ENCODE measurements around the gene PACS2.
"Not testable (repeated sequence)": the region's sequence is repeated elsewhere in the genome, so short reads cannot be mapped to it uniquely, and the experiment has no call there.

The PACS2 gene

GRCh38 chr14:105314287-105315200 is at the start of gene PACS2:
PACS2 (plus strand) TSS chr14:105314748; CDS start chr14:105314919, 171 bp downstream.
- peak; percentile 79 for DNase-seq

DNA sequence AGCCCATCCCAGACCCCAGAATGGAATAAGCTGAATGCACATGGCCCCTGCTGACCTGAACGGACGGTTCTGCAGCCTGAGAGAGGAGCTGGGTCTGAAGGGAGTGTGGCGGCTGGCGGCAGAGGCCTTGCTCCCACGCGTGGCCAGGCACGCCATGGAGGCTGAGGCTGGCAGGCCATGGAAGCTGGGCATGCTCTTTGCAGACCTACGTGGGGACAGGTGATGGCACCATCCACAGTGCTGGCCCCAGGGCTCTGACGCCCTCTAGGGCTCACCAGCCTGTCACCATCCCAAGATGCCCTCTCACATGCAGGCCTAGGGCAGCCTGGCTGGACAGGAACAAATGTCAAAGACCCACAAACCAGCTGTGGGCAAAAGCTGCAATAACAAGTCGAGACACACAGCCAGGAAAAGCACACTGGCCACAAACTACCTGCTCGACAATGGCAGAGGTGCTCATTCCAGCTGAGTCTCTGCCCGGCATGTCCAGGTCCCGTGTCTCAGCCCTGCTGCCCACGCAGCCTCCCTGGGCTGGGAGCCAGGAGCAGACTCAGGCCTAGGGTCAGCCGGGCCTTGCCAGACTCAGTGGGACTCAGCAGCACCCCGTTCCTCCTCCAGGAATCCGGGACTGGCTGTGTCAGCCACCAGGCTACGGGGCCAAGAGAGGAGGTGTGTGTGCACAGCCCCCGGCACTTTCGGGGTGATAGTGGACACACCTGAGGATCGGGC is 46.6 kb upstream of the PACS2 start:
- no peak for DNase-seq

DNA sequence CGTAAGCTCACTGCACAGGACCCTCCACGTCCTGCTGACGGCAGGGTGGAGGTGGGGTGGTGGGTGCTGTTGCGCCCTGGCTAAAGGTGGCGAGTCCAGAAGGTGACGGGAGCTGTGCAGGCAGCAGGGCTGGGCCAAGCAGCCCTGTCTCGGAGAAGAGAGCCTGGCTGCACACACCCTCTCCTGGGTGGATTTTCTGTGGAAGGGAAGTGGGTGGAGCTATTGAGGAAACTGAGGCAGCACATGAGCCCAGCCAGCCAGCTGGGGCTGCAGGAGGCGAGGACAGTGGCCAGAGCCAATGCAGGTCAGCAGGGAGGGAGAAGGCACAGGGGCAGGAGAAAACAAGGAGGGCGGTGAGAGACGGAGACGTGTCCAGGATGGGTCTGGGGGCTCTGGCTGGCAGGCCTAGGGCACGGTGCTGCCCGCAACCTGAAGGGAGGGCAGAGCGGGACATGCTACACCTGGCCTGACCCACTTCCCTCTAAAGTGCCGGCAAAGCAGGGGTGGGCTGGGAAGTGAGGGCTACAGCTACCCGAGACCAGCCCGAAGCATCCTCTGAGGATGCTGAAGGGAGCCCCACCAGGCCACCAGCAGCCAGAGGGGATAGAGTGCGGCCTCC is 45.7 kb upstream of the PACS2 start:
- no peak for DNase-seq

DNA sequence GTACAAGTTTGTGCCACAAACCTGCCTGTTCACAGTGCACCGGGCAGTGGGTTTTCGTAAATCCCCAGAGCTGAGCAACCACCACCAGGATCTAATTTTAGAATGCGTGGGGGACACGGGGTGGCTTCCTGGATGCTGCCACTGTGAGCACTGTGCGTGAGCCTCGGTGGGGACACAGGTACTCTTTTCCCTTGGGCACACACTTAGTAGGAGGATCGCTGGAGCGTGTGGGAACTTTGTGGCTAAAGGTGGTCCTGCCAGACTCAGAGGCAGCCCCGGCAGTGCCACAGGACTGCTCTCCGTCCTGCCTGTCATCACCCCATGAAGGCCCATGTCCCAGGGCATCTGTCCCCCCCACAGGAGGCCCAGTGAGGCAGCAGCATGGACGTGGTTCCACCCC is 45.1 kb upstream of the PACS2 start:
- DNase-seq: no peak

GRCh38 chr14:105271224-105271890 is 43.2 kb upstream of the PACS2 start:
- no peak for DNase-seq

GRCh38 chr14:105272623-105273022 is 41.9 kb upstream of the PACS2 start:
- no peak for DNase-seq

GRCh38 chr14:105273062-105273461 is 41.5 kb upstream of the PACS2 start:
- no peak for DNase-seq

GRCh38 chr14:105274637-105275036 is 39.9 kb upstream of the PACS2 start:
- DNase-seq: no peak

- DNase-seq: no peak
Measured at GRCh38 chr14:105275267-105275946, 39.1 kb upstream of the PACS2 start.

- DNase-seq: not testable (repeated sequence)
Measured at GRCh38 chr14:105277448-105277847, 37.1 kb upstream of the PACS2 start.

DNA sequence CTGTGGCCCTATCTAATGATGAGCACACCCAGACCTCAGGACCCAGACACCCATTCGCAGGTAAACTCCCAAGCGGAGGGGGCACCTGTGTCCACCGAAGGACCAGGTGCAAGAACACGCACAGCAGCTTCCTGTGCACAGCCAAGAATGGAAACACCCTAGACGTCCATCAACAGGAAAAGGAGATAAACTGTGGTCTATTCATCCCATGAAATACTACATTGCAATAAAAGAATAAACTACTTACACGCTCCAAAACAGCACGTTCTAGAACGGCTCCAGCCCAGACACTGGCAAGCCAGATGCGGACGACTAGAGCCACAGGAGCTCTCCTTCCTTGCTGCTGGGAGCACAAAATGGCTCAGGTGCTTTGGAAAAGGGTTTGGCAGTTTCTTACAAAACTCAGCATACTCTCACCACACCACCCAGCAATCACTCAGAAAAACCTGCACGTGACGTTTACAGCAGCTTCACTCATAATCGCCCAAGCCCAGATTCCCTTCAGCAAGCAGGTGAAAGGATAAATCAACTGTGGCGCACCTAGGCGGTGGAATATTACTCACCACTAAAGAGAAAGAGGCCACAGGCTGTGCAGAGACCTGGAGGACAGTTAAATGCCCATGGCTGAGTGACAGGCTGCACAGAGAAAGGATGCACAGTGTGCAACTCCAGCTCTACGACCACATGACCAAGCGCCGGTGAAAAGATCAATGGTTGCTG is 34.7 kb upstream of the PACS2 start:
- DNase-seq: no peak

- no peak for DNase-seq
Measured at GRCh38 chr14:105280525-105280924, 34.0 kb upstream of the PACS2 start.

DNA sequence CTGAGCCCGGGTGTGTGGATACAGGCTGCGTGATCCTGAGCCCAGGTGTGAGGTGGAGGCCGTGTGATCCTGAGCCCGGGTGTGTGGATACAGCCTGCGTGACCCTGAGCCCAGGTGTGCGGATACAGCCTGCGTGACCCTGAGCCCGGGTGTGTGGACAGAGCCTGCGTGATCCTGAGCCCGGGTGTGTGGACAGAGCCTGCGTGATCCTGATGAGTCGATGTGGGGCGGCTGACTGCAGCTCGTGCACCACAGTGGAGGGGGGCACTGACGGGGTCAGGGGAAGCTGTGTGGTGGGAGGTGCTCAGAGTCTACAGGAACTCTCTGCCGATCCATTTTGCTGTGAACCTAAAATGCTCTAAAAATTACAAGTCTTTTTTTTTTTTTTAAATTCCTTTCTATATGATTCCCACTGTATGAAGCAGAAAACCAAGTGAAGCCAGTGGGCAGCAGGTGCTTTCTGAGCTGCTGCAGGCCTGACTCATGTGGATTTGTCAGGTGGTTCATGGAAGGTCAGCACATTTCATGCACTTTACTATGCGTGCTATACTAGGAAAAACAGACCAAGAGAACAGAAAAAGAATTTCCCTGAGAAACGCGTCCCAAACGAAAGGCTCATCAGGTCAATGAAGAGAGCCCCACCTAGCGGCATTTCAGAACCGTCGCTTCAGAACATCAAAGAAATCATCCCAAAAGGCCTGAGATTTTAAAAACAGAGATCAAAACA is 33.0 kb upstream of the PACS2 start:
- no peak for DNase-seq

- no peak for DNase-seq
Measured at GRCh38 chr14:105282098-105282725, 32.3 kb upstream of the PACS2 start.

DNA sequence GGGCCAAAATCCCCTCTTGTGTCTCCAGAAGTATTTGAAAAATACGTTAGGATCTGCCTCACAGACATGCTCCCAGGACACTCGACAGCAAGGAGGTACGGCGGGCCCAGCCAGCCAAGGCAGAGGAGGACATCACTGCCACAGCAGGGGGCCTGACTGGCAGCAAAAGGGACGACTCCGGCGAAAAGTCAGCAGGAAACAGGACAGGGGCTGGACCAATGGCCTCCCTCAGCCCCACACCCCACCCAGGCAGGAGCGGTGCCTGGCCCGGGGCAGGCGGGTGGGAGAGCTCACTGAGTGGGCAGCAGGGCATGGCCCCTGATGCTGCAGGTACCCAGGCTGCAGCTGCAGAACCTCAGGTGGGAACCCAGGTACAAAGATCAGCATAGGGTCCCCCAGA is 31.5 kb upstream of the PACS2 start:
- DNase-seq: no peak

- DNase-seq: no peak
Measured at GRCh38 chr14:105283899-105284298, 30.6 kb upstream of the PACS2 start.

GRCh38 chr14:105285174-105285573 is 29.4 kb upstream of the PACS2 start:
- DNase-seq: no peak

GRCh38 chr14:105286759-105287144 is 27.8 kb upstream of the PACS2 start:
- no peak for DNase-seq

- DNase-seq: no peak
Measured at GRCh38 chr14:105287249-105288102, 27.1 kb upstream of the PACS2 start.

DNA sequence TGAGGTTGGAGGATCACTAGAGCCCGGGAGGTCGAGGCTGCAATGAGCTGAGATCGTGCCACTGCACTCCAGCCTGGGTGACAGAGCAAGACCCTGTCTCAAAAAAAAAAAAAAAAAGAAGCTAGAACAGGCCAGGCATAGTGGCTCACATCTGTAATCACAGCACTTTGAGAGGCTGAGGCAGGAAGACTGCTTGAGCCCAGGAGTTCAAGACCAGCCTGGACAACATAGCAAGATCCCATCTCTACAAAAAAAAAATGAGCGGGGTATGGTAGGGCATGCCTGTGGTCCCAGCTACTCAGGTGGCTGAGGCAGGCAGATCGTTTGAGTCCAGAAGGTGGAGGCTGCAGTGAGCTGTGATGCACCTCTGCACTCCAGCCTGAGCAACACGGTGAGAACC is 25.6 kb upstream of the PACS2 start:
- DNase-seq: not testable (repeated sequence)
